GM10266 (cell line): ENCODE data around the gene TECPR2.

Experiments
- DNase-seq: peaks from one replicate; pipeline ENCODE4 v3.0.0; 2012; ENCODE audit errors: extremely low spot score
- CTCF ChIP-seq: IDR thresholded peaks from 2 replicates; pipeline ENCODE4 v1.5.1; 2012; ENCODE audit warnings: mild to moderate bottlenecking, low read depth; ENCODE audit not compliant: control insufficient read depth, insufficient read depth; ENCODE audit errors: missing control alignments

TECPR2 gene

GRCh38 chr14:102451064-102451352, 88.3 kb downstream of the TECPR2 start:
- DNase-seq: no peak
- no peak for TF ChIP-seq CTCF

GRCh38 chr14:102452302-102452701, 89.6 kb downstream of the TECPR2 start:
- DNase-seq: no peak
- no peak for TF ChIP-seq CTCF

GRCh38 chr14:102454711-102455110, 92.0 kb downstream of the TECPR2 start:
- no peak for TF ChIP-seq CTCF

GRCh38 chr14:102457509-102457908, 94.8 kb downstream of the TECPR2 start:
- no peak for TF ChIP-seq CTCF
- DNase-seq: no peak

More at GRCh38 chr14:102454711-102455110, 92.0 kb downstream of the TECPR2 start:
- no peak for DNase-seq

- no peak for TF ChIP-seq CTCF
- DNase-seq: no peak
Measured at GRCh38 chr14:102461490-102462338, 99.0 kb downstream of the TECPR2 start.

- no peak for TF ChIP-seq CTCF
- DNase-seq: no peak
Measured at GRCh38 chr14:102462391-102462790, 99.7 kb downstream of the TECPR2 start.

GRCh38 chr14:102464006-102464405, 101.3 kb downstream of the TECPR2 start:
- no peak for TF ChIP-seq CTCF
- no peak for DNase-seq
